HG02852 (cell line): ENCODE measurements around the gene MRNIP.
"Not testable (repeated sequence)": the region's sequence is repeated elsewhere in the genome, so short reads cannot be mapped to it uniquely, and the experiment has no call there.

ENCODE experiments used
- ATAC-seq: cut with Tn5 transposase; IDR thresholded peaks from one replicate; pipeline ENCODE4 v1.9.1; 2021; ENCODE audit warnings: mild to moderate bottlenecking, moderate library complexity; ENCODE audit not compliant: unreplicated experiment

MRNIP gene

GRCh38 chr5:179840766-179841165, 17.9 kb downstream of the MRNIP start:
- no peak for ATAC-seq

- no peak for ATAC-seq
Observed at GRCh38 chr5:179840321-179840720, 18.3 kb downstream of the MRNIP start.

DNA sequence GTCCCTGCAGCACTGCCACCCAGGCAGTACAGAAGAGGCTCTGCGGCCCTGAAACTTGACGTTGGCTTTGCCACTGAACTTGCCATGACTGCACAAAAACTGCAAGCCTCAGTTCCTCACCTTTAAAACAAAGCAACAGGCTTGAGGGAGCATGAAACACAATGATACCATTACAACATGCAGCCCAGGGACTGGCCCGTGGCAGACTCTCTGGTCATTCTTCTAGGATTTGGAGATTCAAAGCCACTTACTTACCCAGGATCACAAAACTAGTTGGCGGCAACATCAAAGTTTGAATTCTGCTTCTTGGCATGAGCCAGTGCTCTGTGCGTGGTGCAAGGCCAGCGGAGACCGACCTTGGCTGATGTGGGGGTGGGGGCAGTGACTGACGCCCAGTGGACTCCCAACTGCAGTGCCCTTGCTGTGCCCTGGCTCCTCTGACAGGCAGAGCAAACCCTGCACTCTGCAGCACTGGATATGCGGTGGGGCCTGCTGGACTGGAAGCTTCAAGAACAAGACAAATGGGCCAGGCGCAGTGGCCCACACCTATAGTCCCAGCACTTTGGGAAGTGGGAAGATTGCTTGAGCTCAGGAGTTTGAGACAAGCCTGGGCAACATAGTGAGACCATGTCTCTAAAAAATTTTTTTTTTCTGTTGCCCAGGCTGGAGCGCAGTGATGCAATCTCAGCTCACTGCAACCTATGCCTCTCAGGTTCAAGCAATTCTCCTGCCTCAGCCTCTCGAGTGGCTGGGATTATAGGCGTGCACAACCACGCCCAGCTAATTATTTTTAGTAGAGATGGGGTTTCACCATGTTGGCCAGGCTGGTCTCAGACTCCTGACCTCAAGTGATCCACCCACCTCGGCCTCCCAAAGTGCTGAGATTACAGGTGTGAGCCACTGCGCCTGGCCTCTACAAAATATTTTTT, 19.0 kb downstream of the MRNIP start:
- no peak for ATAC-seq

DNA sequence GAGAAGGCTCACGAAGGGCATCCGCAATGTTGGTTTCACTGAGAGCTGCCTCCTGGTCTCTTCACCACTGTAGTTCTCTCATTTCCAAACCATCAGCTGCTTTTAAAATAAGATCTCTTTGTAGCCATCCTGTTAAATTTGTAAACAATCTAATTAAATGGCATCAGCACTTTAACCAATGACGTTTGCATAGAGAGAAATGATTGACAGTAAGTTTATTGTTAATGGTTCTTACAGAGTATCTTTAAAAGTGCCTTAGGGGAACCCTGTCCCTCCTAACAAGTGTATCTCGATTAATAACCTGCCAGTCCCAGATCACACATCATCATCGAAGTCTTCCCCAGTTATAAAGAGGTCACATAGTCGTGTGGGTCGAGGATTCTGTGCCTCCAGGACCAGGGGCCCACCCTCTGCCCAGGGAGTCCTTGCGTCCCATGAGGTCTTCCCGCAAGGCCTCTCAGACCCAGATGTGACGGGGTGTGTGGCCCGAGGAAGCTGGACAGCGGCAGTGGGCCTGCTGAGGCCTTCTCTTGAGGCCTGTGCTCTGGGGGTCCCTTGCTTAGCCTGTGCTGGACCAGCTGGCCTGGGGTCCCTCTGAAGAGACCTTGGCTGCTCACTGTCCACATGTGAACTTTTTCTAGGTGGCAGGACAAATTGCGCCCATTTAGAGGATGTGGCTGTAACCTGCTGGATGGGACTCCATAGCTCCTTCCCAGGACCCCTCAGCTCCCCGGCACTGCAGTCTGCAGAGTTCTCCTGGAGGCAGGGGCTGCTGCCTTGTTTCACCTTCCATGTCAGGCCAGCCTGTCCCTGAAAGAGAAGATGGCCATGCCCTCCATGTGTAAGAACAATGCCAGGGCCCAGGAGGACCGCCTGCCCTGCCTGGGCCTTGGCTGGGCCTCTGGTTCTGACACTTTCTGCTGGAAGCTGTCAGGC, 21.3 kb downstream of the MRNIP start:
- ATAC-seq, result no peak

DNA sequence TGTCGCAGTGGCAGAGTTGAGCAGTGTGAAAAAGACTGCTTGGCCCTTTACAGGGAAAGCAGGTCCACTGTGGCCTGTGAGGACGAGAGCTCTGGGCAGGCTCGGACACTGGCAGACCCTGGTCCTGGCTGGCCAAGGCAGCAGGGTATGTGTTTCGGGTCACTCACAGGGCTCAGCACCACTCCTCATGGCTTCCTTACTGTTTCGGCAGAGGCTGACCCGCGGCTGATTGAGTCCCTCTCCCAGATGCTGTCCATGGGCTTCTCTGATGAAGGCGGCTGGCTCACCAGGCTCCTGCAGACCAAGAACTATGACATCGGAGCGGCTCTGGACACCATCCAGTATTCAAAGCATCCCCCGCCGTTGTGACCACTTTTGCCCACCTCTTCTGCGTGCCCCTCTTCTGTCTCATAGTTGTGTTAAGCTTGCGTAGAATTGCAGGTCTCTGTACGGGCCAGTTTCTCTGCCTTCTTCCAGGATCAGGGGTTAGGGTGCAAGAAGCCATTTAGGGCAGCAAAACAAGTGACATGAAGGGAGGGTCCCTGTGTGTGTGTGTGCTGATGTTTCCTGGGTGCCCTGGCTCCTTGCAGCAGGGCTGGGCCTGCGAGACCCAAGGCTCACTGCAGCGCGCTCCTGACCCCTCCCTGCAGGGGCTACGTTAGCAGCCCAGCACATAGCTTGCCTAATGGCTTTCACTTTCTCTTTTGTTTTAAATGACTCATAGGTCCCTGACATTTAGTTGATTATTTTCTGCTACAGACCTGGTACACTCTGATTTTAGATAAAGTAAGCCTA, 22.2 kb downstream of the MRNIP start:
- no peak for ATAC-seq

GRCh38 chr5:179834871-179835270, 23.7 kb downstream of the MRNIP start:
- ATAC-seq, result not testable (repeated sequence)

- ATAC-seq, result no peak
Observed at GRCh38 chr5:179834120-179834519, 24.5 kb downstream of the MRNIP start.

- ATAC-seq, result no peak
Observed at GRCh38 chr5:179833709-179834070, 24.9 kb downstream of the MRNIP start.

DNA sequence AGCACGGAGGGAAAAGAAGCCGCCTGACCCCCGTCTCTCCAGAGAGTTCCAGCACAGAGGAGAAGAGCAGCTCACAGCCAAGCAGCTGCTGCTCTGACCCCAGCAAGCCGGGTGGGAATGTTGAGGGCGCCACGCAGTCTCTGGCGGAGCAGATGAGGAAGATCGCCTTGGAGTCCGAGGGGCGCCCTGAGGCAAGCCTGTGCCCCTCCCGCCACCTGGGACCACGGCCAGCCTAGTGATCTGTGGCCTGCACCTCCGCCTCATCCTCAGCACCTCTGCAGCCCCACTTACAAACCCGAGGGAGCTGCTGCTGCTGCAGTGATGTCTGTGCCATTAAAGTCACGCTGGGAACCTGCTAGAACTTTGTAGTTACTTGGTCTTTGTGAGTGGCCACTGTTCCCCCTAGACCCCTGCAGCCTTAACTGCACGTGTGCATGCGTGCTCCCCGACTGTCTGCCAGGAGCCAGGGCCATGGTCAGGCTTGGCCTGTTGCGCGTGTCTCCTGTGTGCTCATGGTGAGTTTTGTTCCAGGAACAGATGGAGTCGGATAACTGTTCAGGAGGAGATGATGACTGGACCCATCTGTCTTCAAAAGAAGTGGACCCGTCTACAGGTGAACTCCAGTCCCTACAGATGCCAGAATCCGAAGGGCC, 25.4 kb downstream of the MRNIP start:
- ATAC-seq, result no peak

DNA sequence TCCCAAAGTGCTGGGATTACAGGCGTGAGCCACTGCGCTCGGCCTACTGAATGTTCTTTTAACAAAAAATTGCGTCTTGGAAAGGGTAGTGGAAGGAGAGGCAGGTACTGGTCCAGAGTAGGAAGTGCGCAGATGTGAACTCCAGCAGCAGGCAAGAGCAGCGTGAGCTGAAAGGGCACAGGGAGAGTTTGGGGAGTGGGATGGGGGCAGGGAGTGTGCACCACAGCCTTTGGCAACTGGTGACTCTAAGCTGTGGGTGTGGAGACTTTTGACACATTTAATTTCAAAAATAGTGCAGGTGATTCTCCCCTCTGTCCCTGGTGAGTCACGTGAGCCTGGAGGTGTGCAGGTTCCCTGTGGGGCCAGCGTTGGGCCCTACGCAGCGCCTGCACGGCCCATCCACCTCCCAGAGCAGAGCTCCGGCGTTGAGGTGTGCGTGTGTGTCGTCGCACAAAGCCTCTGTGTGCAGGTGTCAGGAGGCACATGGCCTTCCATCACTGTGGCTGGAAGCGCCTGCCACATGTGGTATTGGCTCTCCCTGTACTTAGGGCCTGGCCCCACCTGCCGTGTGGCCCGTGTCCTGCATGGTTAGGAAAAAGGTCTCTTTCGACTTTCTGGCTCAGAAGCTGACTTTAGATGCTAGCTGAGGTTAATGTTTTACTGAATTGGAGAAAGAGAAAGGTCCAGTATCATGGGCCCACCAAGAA, 26.4 kb downstream of the MRNIP start:
- no peak for ATAC-seq

- no peak for ATAC-seq
Observed at GRCh38 chr5:179830818-179831468, 27.7 kb downstream of the MRNIP start.

DNA sequence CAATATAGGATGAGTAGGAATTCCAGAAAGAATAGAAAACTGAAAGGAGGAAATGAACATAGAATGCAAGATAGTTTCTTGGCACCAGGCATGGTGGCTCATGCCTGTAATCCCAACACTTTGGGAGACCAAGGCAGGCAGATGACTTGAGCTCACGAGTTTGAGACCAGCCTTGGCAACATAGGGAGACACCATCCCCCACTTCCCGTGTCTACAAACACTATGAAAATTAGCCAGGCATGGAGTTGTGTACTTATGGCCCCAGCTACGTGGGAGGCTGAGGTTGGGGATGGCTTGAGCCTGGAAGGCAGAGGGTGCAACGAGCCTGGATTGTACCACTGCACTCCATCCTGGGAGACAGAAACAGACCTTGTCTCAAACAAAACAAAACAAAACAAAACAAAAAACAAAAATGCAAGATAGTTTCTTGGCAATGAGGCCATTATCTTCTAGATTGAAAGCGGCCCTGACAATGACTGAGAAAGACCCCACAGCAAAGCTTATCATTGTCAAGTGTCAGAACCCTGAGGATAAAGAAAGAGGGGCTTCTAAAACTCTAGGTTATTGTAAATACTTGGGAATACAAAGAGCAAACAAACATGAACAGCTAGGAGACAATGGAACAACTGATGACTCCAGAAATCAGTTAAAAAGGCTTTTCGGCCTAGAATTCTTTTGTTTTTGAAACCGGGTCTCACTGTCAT, 28.7 kb downstream of the MRNIP start:
- no peak for ATAC-seq

GRCh38 chr5:179828756-179829421, 29.7 kb downstream of the MRNIP start:
- no peak for ATAC-seq

GRCh38 chr5:179827680-179828079, 30.9 kb downstream of the MRNIP start:
- no peak for ATAC-seq

DNA sequence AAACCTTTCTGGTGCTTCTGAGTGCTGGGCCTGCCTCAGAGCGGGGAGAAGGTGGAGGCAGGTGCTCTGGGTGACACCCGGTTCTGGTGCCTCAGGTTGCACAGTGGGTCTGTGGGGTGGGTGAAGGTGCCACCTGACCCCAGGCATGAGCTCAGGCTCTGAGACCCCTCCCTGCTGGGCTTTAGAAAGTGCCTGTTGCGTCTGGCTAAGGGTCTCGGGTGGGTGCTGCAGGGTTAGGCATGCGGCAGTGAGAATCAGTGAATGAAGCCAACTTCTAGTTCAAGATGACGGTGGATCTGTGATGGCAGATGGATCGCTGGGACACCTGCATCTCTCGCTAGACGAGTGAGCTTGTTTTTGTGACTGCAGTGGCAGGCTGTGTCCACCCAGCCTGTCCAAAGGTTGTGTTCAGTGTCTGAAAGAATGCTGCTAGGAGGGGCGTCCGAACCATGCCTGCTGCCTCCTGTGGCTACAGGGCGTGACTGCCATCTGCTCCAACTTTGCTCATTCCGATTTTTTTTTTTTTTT, 32.9 kb downstream of the MRNIP start:
- ATAC-seq, result no peak

DNA sequence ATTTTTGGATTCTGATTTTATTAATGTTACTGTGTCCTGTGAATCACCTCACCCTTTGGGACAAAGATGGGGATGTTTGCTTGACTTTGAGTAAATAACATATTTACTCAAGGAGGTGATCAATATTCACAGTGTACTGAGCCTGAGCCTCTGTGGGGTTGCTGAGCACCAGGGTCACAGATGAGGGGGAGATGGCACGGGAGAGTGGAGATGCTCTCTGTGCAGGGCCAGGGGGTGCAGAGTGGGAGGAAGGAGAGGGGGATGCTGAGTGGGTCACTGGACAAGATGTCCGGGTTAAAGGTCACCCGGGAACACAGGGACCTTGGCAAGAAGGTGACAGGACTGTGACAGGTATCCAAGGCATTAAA, 33.9 kb downstream of the MRNIP start:
- ATAC-seq, result no peak

- no peak for ATAC-seq
Observed at GRCh38 chr5:179823937-179824744, 34.5 kb downstream of the MRNIP start.
